ENCODE measurements around the gene ZC2HC1B. TPM values are rescaled to one million over a fixed set of nuclear protein-coding genes. Genes with fewer than 3 reads are reported as not detected.

The ZC2HC1B gene
- polyA plus RNA-seq, 3 donors = not detected

DNA sequence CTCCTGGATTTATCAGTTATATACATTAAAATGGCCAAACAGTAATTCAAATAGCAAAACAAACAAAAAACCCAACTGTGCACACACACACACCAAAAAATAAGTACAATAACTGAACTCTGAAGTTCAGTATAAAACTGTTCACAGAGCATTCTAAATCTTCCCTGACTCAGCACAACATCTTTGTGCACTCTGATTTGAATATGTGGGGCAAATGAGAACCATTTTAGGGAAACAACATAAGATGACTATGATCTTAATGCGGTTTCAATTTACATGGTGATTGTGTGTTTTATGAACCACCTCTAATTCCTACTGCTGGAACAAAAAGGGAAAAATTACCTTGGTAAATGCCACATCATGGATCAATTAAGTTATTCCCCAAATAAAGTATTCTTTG lies 102.0 kb downstream of the ZC2HC1B start:
- H3K4me2 ChIP-seq (replicated peaks; ENCODE audit: extremely low read depth, low read length, poor library complexity, severe bottlenecking) = peak overlapping the region; percentile 66

DNA sequence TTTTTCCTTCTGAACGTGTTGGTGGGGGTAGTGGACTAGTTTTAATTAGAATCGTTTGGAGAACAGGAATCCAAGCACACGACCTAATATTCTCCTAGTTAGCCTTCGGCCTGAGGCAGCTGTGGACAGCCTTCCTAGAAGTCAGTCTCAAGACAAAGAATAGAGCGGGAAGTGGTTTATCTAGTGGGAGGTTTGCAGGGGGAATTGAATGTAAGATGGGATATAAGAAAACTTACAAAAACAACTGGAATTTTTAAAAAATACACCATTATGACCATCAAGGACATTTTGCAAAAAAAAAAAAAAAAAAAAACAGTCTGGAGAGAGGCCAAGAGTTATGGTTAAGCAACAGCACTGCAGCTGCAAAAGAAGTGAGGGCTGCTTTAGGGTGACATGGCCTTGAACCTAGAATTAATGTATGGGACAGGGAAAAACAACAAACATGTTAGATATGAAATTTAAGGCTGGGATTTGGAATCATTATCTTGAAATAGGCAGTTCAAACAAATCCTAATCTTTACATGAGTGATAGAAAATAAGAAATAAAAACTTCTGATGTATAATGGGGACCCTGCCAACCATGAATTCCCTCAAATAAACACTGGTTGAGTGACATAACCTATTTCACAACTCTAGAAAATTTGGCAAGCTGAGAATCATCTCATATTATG lies 103.6 kb downstream of the ZC2HC1B start:
- WGBS (ENCODE audit: insufficient coverage) = no CpG with 5 or more reads among the region's 5 CpGs
- no peaks in the 10 kb centered on the region for H3K79me2 ChIP-seq (ENCODE audit: insufficient read depth, low read length)
- H3K4me1 Mint-ChIP-seq = peaks cover 49% of the 10 kb centered on the region
- no peaks in the 10 kb centered on the region for H3K9me3 Mint-ChIP-seq
- H3K27ac Mint-ChIP-seq = peak overlapping the region in 6 of 7 donors; percentile 32 to 81 (median 50)
- no peak overlapping the region for H3K4me2 ChIP-seq (replicated peaks; ENCODE audit: extremely low read depth, low read length, poor library complexity, severe bottlenecking)
- H3K36me3 ChIP-seq (replicated peaks in 1 of 2; ENCODE audit: control insufficient read depth in 1 of 2, insufficient read depth in 2 of 2, low read length in 2 of 2) = peaks cover 0 to 5% of the 10 kb centered on the region in 2 donors
- no peaks in the 10 kb centered on the region for H3K9me3 ChIP-seq (replicated peaks in 1 of 2; ENCODE audit: control insufficient read depth in 1 of 2, insufficient read depth in 1 of 2, low read length in 2 of 2)
- no peaks in the 10 kb centered on the region for H3K27me3 ChIP-seq (ENCODE audit: control insufficient read depth in 2 of 2, insufficient read depth in 2 of 2, low read length in 2 of 2)
- H3K27ac ChIP-seq (ENCODE audit: low read depth in 1 of 2, low read length in 2 of 2) = peak overlapping the region in 1 of 2 donors; percentile 28
- no peak overlapping the region for H2AFZ ChIP-seq (ENCODE audit: insufficient read depth, low read depth, low read length, poor library complexity, severe bottlenecking)
- DNase-seq = peak in 1 of 3 donors; percentile 5
- H3K4me3 Mint-ChIP-seq = no peak overlapping the region
- no peak overlapping the region for H3K9ac ChIP-seq (ENCODE audit: insufficient read depth, low read length, poor library complexity, severe bottlenecking)
- TF ChIP-seq, protein P1, sequence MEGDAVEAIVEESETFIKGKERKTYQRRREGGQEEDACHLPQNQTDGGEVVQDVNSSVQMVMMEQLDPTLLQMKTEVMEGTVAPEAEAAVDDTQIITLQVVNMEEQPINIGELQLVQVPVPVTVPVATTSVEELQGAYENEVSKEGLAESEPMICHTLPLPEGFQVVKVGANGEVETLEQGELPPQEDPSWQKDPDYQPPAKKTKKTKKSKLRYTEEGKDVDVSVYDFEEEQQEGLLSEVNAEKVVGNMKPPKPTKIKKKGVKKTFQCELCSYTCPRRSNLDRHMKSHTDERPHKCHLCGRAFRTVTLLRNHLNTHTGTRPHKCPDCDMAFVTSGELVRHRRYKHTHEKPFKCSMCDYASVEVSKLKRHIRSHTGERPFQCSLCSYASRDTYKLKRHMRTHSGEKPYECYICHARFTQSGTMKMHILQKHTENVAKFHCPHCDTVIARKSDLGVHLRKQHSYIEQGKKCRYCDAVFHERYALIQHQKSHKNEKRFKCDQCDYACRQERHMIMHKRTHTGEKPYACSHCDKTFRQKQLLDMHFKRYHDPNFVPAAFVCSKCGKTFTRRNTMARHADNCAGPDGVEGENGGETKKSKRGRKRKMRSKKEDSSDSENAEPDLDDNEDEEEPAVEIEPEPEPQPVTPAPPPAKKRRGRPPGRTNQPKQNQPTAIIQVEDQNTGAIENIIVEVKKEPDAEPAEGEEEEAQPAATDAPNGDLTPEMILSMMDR (IDR thresholded peaks at IDR 0.05) = no peak
- H4K20me1 ChIP-seq (ENCODE audit: insufficient read depth, low read length) = no peaks in the 10 kb centered on the region
- no peak overlapping the region for H3K4me3 ChIP-seq (replicated peaks in 1 of 3; ENCODE audit: low read depth in 2 of 3, low read length in 3 of 3)
- H3K4me1 ChIP-seq (ENCODE audit: control insufficient read depth in 1 of 2, insufficient read depth in 2 of 2, low read length in 2 of 2) = peaks cover 43 to 44% of the 10 kb centered on the region in 2 donors
- intact Hi-C loops (cut with micrococcal nuclease) = no loop called here
- H3K27me3 Mint-ChIP-seq (ENCODE audit: low read depth in 3 of 3) = no peaks in the 10 kb centered on the region
- peaks cover 8 to 10% of the 10 kb centered on the region in 2 donors for H3K36me3 Mint-ChIP-seq

More for the DNA sequence above, 102.0 kb downstream of the ZC2HC1B start:
- Histone ChIP-seq H2AFZ (ENCODE audit: insufficient read depth, low read depth, low read length, poor library complexity, severe bottlenecking) (peak overlapping the region; percentile 23), H3K9ac (ENCODE audit: insufficient read depth, low read length, poor library complexity, severe bottlenecking) (peak overlapping the region; percentile 39), H3K79me2 (ENCODE audit: insufficient read depth, low read length) (no peaks in the 10 kb centered on the region), H3K36me3 (replicated peaks in 1 of 2; ENCODE audit: control insufficient read depth in 1 of 2, insufficient read depth in 2 of 2, low read length in 2 of 2) (peaks cover 0 to 5% of the 10 kb centered on the region in 2 donors), H3K27me3 (ENCODE audit: control insufficient read depth in 2 of 2, insufficient read depth in 2 of 2, low read length in 2 of 2) (no peaks in the 10 kb centered on the region), H3K4me1 (ENCODE audit: control insufficient read depth in 1 of 2, insufficient read depth in 2 of 2, low read length in 2 of 2) (peaks cover 43 to 44% of the 10 kb centered on the region in 2 donors), H4K20me1 (ENCODE audit: insufficient read depth, low read length) (no peaks in the 10 kb centered on the region), H3K4me3 (replicated peaks in 1 of 3; ENCODE audit: low read depth in 2 of 3, low read length in 3 of 3) (peak overlapping the region in 2 of 3 experiments; percentile 18 to 51), H3K27ac (ENCODE audit: low read depth in 1 of 2, low read length in 2 of 2) (peak overlapping the region in 1 of 2 donors; percentile 85), H3K9me3 (replicated peaks in 1 of 2; ENCODE audit: control insufficient read depth in 1 of 2, insufficient read depth in 1 of 2, low read length in 2 of 2) (no peaks in the 10 kb centered on the region)
- intact Hi-C loops (cut with micrococcal nuclease) = no loop called here
- no peaks in the 10 kb centered on the region for H3K27me3 Mint-ChIP-seq (ENCODE audit: low read depth in 3 of 3)
- peak; percentile 39 to 60 (median 54) for DNase-seq
- no peaks in the 10 kb centered on the region for H3K9me3 Mint-ChIP-seq
- WGBS (ENCODE audit: insufficient coverage) = no CpG with 5 or more reads among the region's 1 CpG
- peaks cover 14 to 20% of the 10 kb centered on the region in 2 donors for H3K36me3 Mint-ChIP-seq
- H3K4me1 Mint-ChIP-seq = peaks cover 49% of the 10 kb centered on the region
- TF ChIP-seq, protein P1 (IDR thresholded peaks at IDR 0.05) = no peak
- H3K4me3 Mint-ChIP-seq = peak overlapping the region; percentile 58 to 78
- peak overlapping the region; percentile 84 to 97 (median 93) for H3K27ac Mint-ChIP-seq

Measured in CD14-positive monocyte (primary cell).